Osteocyte (in vitro differentiated cells): ENCODE data around the gene ACTR8. TPM values are rescaled to one million over a fixed set of nuclear protein-coding genes. Genes with fewer than 3 reads are reported as not detected.

Experiments used
- DNase-seq: peaks from one replicate; pipeline ENCODE4 v3.0.0; 2021; ENCODE audit warnings: mixed read lengths; ENCODE audit not compliant: unreplicated experiment; ENCODE audit errors: extremely low spot score
- H3K27ac Mint-ChIP-seq: one replicate; pipeline ENCODE4 v1.8.0; 2021; ENCODE audit warnings: mild to moderate bottlenecking, mixed read lengths; ENCODE audit not compliant: unreplicated experiment
- H3K27me3 Mint-ChIP-seq: one replicate; pipeline ENCODE4 v1.8.0; 2021; ENCODE audit warnings: mixed read lengths; ENCODE audit not compliant: unreplicated experiment
- H3K36me3 Mint-ChIP-seq: one replicate; pipeline ENCODE4 v1.8.0; 2021; ENCODE audit warnings: mixed read lengths; ENCODE audit not compliant: unreplicated experiment
- H3K4me1 Mint-ChIP-seq: one replicate; pipeline ENCODE4 v1.8.0; 2021; ENCODE audit warnings: mixed read lengths; ENCODE audit not compliant: unreplicated experiment
- H3K4me3 Mint-ChIP-seq: one replicate; pipeline ENCODE4 v1.8.0; 2021; ENCODE audit warnings: mild to moderate bottlenecking, moderate library complexity, mixed read lengths; ENCODE audit not compliant: unreplicated experiment
- H3K9me3 Mint-ChIP-seq: one replicate; pipeline ENCODE4 v1.8.0; 2021; ENCODE audit warnings: mixed read lengths; ENCODE audit not compliant: unreplicated experiment
- CTCF ChIP-seq: fragments of 200-600 bp; sonication (generic); IDR thresholded peaks from 2 replicates; pipeline ENCODE4 v1.5.0; 2021; ENCODE audit warnings: antibody characterized with exemption, mild to moderate bottlenecking, moderate library complexity
- total RNA-seq: library from RNA; stranded (reverse); gene quantifications from 2 replicates; pipeline ENCODE4 v1.2.1, GENCODE V29; 2021

Gene ACTR8
- total RNA-seq, 1 donor from 2014 or later, result 40.0 TPM

GRCh38 chr3:53826048-53826447, 55.9 kb downstream of the ACTR8 start:
- DNase-seq, result no peak
- Mint-ChIP-seq H3K27ac (no peak overlapping the region), H3K27me3 (peaks cover 10% of the 10 kb centered on the region), H3K9me3 (no peaks in the 10 kb centered on the region), H3K4me3 (no peak overlapping the region), H3K4me1 (no peaks in the 10 kb centered on the region), H3K36me3 (no peaks in the 10 kb centered on the region)
- TF ChIP-seq CTCF, result no peak

DNA sequence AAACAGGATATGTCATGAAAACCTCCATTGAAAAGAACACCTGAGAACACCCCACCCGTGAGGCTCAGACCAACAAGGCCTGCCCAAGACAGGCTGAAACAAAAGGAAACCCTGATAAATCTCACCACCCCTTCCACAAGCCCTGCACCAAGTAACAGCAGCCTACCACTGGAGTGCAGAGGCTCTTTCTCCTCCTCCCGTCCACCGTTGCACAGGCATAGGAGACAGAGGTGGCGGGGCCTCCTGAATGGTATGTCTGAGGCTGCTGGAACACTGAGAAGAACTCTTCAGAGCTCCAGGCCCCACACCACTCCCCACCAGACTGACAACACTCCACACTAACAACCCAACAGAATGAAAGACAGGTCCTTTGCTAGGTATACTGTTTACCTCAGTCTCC, 57.2 kb downstream of the ACTR8 start:
- no peaks in the 10 kb centered on the region for H3K36me3 Mint-ChIP-seq
- TF ChIP-seq CTCF, result no peak
- H3K4me1 Mint-ChIP-seq, result no peaks in the 10 kb centered on the region
- DNase-seq, result no peak
- H3K9me3 Mint-ChIP-seq, result no peaks in the 10 kb centered on the region
- H3K4me3 Mint-ChIP-seq, result no peak overlapping the region
- H3K27ac Mint-ChIP-seq, result no peak overlapping the region
- H3K27me3 Mint-ChIP-seq, result peaks cover 10% of the 10 kb centered on the region

DNA sequence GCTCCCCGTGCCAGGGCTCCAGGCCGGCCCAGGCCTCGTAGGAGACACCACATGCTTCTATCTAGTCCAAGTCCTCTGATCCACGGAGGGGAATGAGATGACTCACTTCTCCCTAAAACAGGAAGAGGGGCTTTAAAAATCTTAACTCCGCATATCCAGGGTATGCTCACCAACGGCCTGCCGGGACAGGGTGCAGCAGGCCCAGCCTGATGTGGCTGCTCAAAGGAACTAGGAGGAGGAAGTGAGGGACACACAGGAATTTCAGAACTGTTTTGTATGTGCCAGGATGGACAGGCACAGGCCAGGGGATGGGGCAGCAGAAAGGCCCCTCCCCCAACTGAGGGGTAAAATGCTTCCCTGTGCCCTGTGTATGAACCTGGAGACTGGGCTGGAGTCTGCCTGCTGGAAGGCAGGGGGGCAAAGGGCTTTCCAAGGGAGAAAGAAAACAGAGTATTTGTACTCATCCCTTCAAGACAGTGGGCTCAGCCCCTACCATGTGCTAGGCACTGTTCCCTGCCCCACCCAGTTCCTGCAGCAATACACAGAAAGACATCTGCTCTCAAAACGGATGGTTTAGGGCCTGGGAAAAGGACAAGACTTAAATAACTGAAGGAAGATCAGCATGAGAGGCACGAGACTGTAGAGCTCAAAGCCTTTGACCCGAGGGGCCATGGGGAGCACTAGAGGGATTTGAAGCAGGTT, 57.8 kb downstream of the ACTR8 start:
- no peaks in the 10 kb centered on the region for H3K36me3 Mint-ChIP-seq
- no peak overlapping the region for H3K27ac Mint-ChIP-seq
- DNase-seq, result no peak
- no peaks in the 10 kb centered on the region for H3K9me3 Mint-ChIP-seq
- peaks cover 10% of the 10 kb centered on the region for H3K27me3 Mint-ChIP-seq
- no peak for TF ChIP-seq CTCF
- no peaks in the 10 kb centered on the region for H3K4me1 Mint-ChIP-seq
- no peak overlapping the region for H3K4me3 Mint-ChIP-seq

GRCh38 chr3:53823026-53823955, 58.7 kb downstream of the ACTR8 start:
- peaks cover 10% of the 10 kb centered on the region for H3K27me3 Mint-ChIP-seq
- H3K9me3 Mint-ChIP-seq, result no peaks in the 10 kb centered on the region
- H3K4me1 Mint-ChIP-seq, result no peaks in the 10 kb centered on the region
- no peaks in the 10 kb centered on the region for H3K36me3 Mint-ChIP-seq
- H3K27ac Mint-ChIP-seq, result no peak overlapping the region
- TF ChIP-seq CTCF, result no peak
- no peak for DNase-seq
- H3K4me3 Mint-ChIP-seq, result no peak overlapping the region

GRCh38 chr3:53822331-53822741, 59.6 kb downstream of the ACTR8 start:
- Mint-ChIP-seq H3K27ac (no peak overlapping the region), H3K36me3 (no peaks in the 10 kb centered on the region), H3K27me3 (peaks cover 7% of the 10 kb centered on the region), H3K9me3 (no peaks in the 10 kb centered on the region), H3K4me1 (no peaks in the 10 kb centered on the region), H3K4me3 (no peak overlapping the region)
- no peak for DNase-seq
- no peak for TF ChIP-seq CTCF
